GM19328 (cell line): ENCODE results near the gene TMEM26.

Experiments
- ATAC-seq: cut with Tn5 transposase; IDR thresholded peaks from one replicate; pipeline ENCODE4 v1.9.1; 2021; ENCODE audit warnings: mild to moderate bottlenecking, moderate library complexity; ENCODE audit not compliant: unreplicated experiment

TMEM26 gene

GRCh38 chr10:61452655-61453641, at the start of gene TMEM26:
TMEM26 (minus strand) TSS chr10:61453381; CDS start chr10:61453081, 300 bp downstream.
- ATAC-seq: no peak

- no peak for ATAC-seq
Measured at GRCh38 chr10:61500460-61500859, 47.3 kb upstream of the TMEM26 start.

GRCh38 chr10:61492364-61492995, 39.3 kb upstream of the TMEM26 start:
- ATAC-seq: no peak

- no peak for ATAC-seq
Measured at GRCh38 chr10:61487506-61487905, 34.3 kb upstream of the TMEM26 start.

GRCh38 chr10:61486738-61487396, 33.7 kb upstream of the TMEM26 start:
- no peak for ATAC-seq

GRCh38 chr10:61486251-61486650, 33.1 kb upstream of the TMEM26 start:
- no peak for ATAC-seq

- no peak for ATAC-seq
Measured at GRCh38 chr10:61481597-61481996, 28.4 kb upstream of the TMEM26 start.

- ATAC-seq: no peak
Measured at GRCh38 chr10:61480208-61480607, 27.0 kb upstream of the TMEM26 start.

- no peak for ATAC-seq
Measured at GRCh38 chr10:61478621-61479312, 25.6 kb upstream of the TMEM26 start.

GRCh38 chr10:61477451-61477850, 24.3 kb upstream of the TMEM26 start:
- ATAC-seq: no peak

- ATAC-seq: no peak
Measured at GRCh38 chr10:61476529-61476928, 23.3 kb upstream of the TMEM26 start.

GRCh38 chr10:61475449-61475873, 22.3 kb upstream of the TMEM26 start:
- ATAC-seq: no peak

GRCh38 chr10:61472090-61472674, 19.0 kb upstream of the TMEM26 start:
- ATAC-seq: no peak

- ATAC-seq: no peak
Measured at GRCh38 chr10:61471491-61471890, 18.3 kb upstream of the TMEM26 start.

GRCh38 chr10:61470740-61471139, 17.6 kb upstream of the TMEM26 start:
- no peak for ATAC-seq

GRCh38 chr10:61465901-61466632, 12.9 kb upstream of the TMEM26 start:
- ATAC-seq: no peak

GRCh38 chr10:61465171-61465496, 12.0 kb upstream of the TMEM26 start:
- no peak for ATAC-seq

GRCh38 chr10:61464461-61465170, 11.4 kb upstream of the TMEM26 start:
- no peak for ATAC-seq
